Measurements from ENCODE around the gene PIAS1. TPM values are rescaled to one million over a fixed set of nuclear protein-coding genes. Genes with fewer than 3 reads are reported as not detected.

PIAS1 gene
- total RNA-seq, 1 donor from 2014 or later: 71.6 TPM

DNA sequence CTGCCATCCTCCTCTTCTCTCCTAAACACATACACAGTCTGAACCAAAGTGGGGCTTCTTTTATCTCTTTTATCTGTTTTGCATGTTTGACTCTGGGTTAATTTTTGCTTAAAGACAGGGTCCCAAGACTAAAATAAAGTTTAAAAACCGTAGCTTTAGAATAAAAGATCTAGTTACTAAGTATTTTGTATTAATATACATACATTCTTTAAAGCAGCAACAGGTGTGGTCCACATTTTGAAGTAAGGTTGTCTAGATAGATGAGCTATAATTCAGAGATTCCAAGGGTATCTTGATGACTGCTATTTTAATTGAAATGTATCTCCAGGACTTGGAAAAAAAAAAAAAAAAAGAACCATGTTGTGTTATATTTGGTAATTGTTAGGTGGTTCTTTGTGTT is 89.7 kb downstream of the PIAS1 start:
- H3K9me3 Mint-ChIP-seq (ENCODE audit: low read depth): no peaks in the 10 kb centered on the region
- TF ChIP-seq, protein P1, sequence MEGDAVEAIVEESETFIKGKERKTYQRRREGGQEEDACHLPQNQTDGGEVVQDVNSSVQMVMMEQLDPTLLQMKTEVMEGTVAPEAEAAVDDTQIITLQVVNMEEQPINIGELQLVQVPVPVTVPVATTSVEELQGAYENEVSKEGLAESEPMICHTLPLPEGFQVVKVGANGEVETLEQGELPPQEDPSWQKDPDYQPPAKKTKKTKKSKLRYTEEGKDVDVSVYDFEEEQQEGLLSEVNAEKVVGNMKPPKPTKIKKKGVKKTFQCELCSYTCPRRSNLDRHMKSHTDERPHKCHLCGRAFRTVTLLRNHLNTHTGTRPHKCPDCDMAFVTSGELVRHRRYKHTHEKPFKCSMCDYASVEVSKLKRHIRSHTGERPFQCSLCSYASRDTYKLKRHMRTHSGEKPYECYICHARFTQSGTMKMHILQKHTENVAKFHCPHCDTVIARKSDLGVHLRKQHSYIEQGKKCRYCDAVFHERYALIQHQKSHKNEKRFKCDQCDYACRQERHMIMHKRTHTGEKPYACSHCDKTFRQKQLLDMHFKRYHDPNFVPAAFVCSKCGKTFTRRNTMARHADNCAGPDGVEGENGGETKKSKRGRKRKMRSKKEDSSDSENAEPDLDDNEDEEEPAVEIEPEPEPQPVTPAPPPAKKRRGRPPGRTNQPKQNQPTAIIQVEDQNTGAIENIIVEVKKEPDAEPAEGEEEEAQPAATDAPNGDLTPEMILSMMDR (IDR thresholded peaks at IDR 0.05; ENCODE audit: unreplicated experiment): no peak
- peaks cover 12% of the 10 kb centered on the region for H3K36me3 Mint-ChIP-seq (ENCODE audit: insufficient read depth)
- no peak for DNase-seq (ENCODE audit: low spot score, unreplicated experiment)
- no peak overlapping the region for H3K4me3 Mint-ChIP-seq (ENCODE audit: low read depth)
- H3K27ac Mint-ChIP-seq: no peak overlapping the region
- H3K27me3 Mint-ChIP-seq: no peaks in the 10 kb centered on the region
- peaks cover 17% of the 10 kb centered on the region for H3K4me1 Mint-ChIP-seq (ENCODE audit: low read depth)

DNA sequence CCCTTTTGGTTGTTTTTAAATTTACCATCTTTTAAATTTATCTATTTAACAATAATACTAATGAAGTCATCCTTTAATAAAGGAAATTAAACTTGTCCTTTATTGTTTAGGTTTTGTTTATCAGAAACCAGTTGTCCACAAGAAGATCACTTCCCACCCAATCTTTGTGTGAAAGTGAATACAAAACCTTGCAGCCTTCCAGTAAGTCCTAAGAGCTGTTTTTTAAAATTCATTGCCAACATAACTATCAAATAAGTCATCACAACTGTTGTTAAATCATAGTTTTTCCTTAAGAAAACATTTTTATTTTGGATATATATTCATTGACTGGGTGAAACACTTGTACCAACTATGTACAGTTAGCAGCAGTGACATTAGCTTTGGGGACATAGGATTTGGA is 91.6 kb downstream of the PIAS1 start:
- TF ChIP-seq, protein P1 (IDR thresholded peaks at IDR 0.05; ENCODE audit: unreplicated experiment): no peak
- H3K4me3 Mint-ChIP-seq (ENCODE audit: low read depth): no peak overlapping the region
- H3K27ac Mint-ChIP-seq: peak overlapping the region; percentile 2
- no peaks in the 10 kb centered on the region for H3K9me3 Mint-ChIP-seq (ENCODE audit: low read depth)
- H3K36me3 Mint-ChIP-seq (ENCODE audit: insufficient read depth): peaks cover 13% of the 10 kb centered on the region
- DNase-seq (ENCODE audit: low spot score, unreplicated experiment): no peak
- H3K4me1 Mint-ChIP-seq (ENCODE audit: low read depth): peaks cover 14% of the 10 kb centered on the region
- no peaks in the 10 kb centered on the region for H3K27me3 Mint-ChIP-seq

DNA sequence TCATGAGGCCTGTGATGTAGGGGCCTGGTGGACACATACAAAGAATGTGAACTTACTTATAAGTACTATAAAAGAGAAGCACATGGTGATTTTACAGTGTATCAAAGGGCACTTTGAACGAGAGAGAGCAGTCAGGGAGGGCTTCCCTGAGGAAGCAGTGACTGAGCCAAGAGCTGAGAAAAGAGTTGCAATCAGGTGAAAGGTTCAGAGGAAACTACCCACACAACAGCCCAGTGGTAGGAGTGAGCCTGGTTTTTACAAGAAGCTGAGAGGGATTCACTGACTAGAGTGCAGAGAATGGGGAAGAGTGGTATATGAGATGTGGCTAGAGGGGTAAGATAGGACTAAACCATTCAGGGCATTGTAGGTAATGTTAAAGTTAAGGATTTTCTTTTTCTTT is 93.9 kb downstream of the PIAS1 start:
- peak overlapping the region; percentile 59 for H3K27ac Mint-ChIP-seq
- TF ChIP-seq, protein P1 (IDR thresholded peaks at IDR 0.05; ENCODE audit: unreplicated experiment): no peak
- peaks cover 17% of the 10 kb centered on the region for H3K36me3 Mint-ChIP-seq (ENCODE audit: insufficient read depth)
- H3K27me3 Mint-ChIP-seq: no peaks in the 10 kb centered on the region
- no peak for DNase-seq (ENCODE audit: low spot score, unreplicated experiment)
- no peak overlapping the region for H3K4me3 Mint-ChIP-seq (ENCODE audit: low read depth)
- peaks cover 9% of the 10 kb centered on the region for H3K4me1 Mint-ChIP-seq (ENCODE audit: low read depth)
- no peaks in the 10 kb centered on the region for H3K9me3 Mint-ChIP-seq (ENCODE audit: low read depth)

DNA sequence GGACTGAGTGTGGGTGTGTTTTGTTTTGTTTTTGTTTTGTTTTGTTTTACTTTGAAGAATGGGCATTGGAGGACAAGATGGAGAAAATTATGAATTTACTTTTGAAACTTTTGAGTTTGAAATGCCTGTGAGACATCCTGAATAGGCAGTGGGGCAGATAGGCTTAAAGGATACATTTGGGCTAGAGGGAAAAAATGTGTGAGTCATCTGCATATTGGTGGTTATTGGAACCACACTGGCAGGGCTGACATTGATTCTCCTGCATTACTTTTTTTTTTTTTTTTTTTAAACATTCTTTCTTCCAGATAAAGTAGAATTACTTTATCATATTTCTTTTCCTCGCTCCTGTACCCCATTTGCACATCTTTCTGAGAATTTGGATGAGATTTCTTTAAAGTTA is 94.9 kb downstream of the PIAS1 start:
- no peaks in the 10 kb centered on the region for H3K9me3 Mint-ChIP-seq (ENCODE audit: low read depth)
- H3K27me3 Mint-ChIP-seq: no peaks in the 10 kb centered on the region
- TF ChIP-seq, protein P1 (IDR thresholded peaks at IDR 0.05; ENCODE audit: unreplicated experiment): no peak
- H3K36me3 Mint-ChIP-seq (ENCODE audit: insufficient read depth): peaks cover 19% of the 10 kb centered on the region
- no peak overlapping the region for H3K4me3 Mint-ChIP-seq (ENCODE audit: low read depth)
- H3K4me1 Mint-ChIP-seq (ENCODE audit: low read depth): peaks cover 5% of the 10 kb centered on the region
- H3K27ac Mint-ChIP-seq: peak overlapping the region; percentile 4
- DNase-seq (ENCODE audit: low spot score, unreplicated experiment): no peak

DNA sequence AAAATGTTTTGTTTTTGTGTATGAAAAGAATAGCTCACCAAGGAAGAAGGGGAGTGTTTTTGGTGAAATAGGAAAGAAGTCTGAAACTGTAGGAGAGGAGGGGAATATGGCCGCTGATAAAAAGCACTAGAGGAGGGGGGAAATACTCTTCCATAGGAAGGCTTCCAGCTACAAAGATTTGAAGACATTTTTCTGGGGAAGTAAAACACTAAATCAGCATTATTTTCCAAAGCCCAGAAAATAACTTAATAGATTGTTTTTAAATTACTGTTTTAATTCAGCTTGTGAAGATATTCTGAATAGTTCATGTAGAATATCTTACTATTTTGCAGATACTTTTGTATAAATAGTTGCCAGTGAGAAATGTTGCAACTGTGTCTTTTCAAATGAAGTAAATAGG is 96.1 kb downstream of the PIAS1 start:
- DNase-seq (ENCODE audit: low spot score, unreplicated experiment): no peak
- no peaks in the 10 kb centered on the region for H3K27me3 Mint-ChIP-seq
- peaks cover 12% of the 10 kb centered on the region for H3K4me1 Mint-ChIP-seq (ENCODE audit: low read depth)
- TF ChIP-seq, protein P1 (IDR thresholded peaks at IDR 0.05; ENCODE audit: unreplicated experiment): no peak
- H3K9me3 Mint-ChIP-seq (ENCODE audit: low read depth): no peaks in the 10 kb centered on the region
- peaks cover 19% of the 10 kb centered on the region for H3K36me3 Mint-ChIP-seq (ENCODE audit: insufficient read depth)
- H3K27ac Mint-ChIP-seq: no peak overlapping the region
- no peak overlapping the region for H3K4me3 Mint-ChIP-seq (ENCODE audit: low read depth)
